Stimulated activated CD8-positive, alpha-beta memory T cell treated with anti-CD3 and anti-CD28 coated beads, Interleukin-7, amount 100 ng/mL, for 24 hours (primary cell): ENCODE measurements around the gene TMEM121.
"Not testable (repeated sequence)": the region's sequence is repeated elsewhere in the genome, so short reads cannot be mapped to it uniquely, and the experiment has no call there.

Source experiments
- DNase-seq: peaks from one replicate; pipeline ENCODE4 v3.0.0-alpha.2; 2020; ENCODE audit warnings: low read depth

TMEM121 gene

GRCh38 chr14:105547072-105547471 lies 20.7 kb downstream of the TMEM121 start:
- DNase-seq, result not testable (repeated sequence)

GRCh38 chr14:105547741-105548169 lies 21.4 kb downstream of the TMEM121 start:
- no peak for DNase-seq

GRCh38 chr14:105549481-105549880 lies 23.1 kb downstream of the TMEM121 start:
- no peak for DNase-seq

GRCh38 chr14:105554022-105554421 lies 27.6 kb downstream of the TMEM121 start:
- no peak for DNase-seq

- no peak for DNase-seq
Measured at GRCh38 chr14:105554523-105554922, 28.1 kb downstream of the TMEM121 start.

GRCh38 chr14:105557671-105558070 lies 31.3 kb downstream of the TMEM121 start:
- DNase-seq, result not testable (repeated sequence)

GRCh38 chr14:105558449-105559154 lies 32.2 kb downstream of the TMEM121 start:
- DNase-seq, result not testable (repeated sequence)

GRCh38 chr14:105559384-105560047 lies 33.1 kb downstream of the TMEM121 start:
- DNase-seq, result not testable (repeated sequence)

- not testable (repeated sequence) for DNase-seq
Measured at GRCh38 chr14:105560048-105560669, 33.8 kb downstream of the TMEM121 start.

- not testable (repeated sequence) for DNase-seq
Measured at GRCh38 chr14:105561345-105561744, 35.0 kb downstream of the TMEM121 start.

GRCh38 chr14:105562713-105563346 lies 36.4 kb downstream of the TMEM121 start:
- no peak for DNase-seq

GRCh38 chr14:105563347-105563737 lies 37.0 kb downstream of the TMEM121 start:
- DNase-seq, result no peak

- not testable (repeated sequence) for DNase-seq
Measured at GRCh38 chr14:105564536-105564935, 38.2 kb downstream of the TMEM121 start.

- not testable (repeated sequence) for DNase-seq
Measured at GRCh38 chr14:105565185-105565919, 39.0 kb downstream of the TMEM121 start.

- not testable (repeated sequence) for DNase-seq
Measured at GRCh38 chr14:105566248-105567163, 40.1 kb downstream of the TMEM121 start.

GRCh38 chr14:105567164-105568103 lies 41.1 kb downstream of the TMEM121 start:
- not testable (repeated sequence) for DNase-seq

GRCh38 chr14:105568140-105568843 lies 41.9 kb downstream of the TMEM121 start:
- DNase-seq, result not testable (repeated sequence)

- no peak for DNase-seq
Measured at GRCh38 chr14:105568859-105569766, 42.7 kb downstream of the TMEM121 start.
